HL-60 (cell line): ENCODE results near the gene SSMEM1.

Experiments
- DNase-seq, 2 experiments: peaks; one replicate each; pipeline ENCODE4 v3.0.0-alpha.2; 2010 to 2020; ENCODE audit warnings: low read depth in 1 of 2, low spot score in 1 of 2
- H3K27ac ChIP-seq: fragments of 250-450 bp; sonication (Bioruptor Pico); replicated peaks from 2 replicates; pipeline ENCODE4 v1.5.1; 2020; ENCODE audit warnings: mild to moderate bottlenecking, moderate library complexity
- H3K27me3 ChIP-seq: fragments of 250-450 bp; sonication (Bioruptor Pico); 2 replicates; pipeline ENCODE4 v1.5.1; 2021; ENCODE audit warnings: mild to moderate bottlenecking, moderate library complexity; ENCODE audit not compliant: insufficient read depth, poor library complexity, severe bottlenecking
- H3K4me3 ChIP-seq: replicated peaks from 2 replicates; pipeline ENCODE4 v1.5.1; 2011; ENCODE audit warnings: mild to moderate bottlenecking, control low read depth, low read length; ENCODE audit not compliant: insufficient read depth
- GABPA ChIP-seq: IDR thresholded peaks from 2 replicates; pipeline ENCODE4 v1.6.1; 2012; ENCODE audit warnings: low read depth
- POLR2AphosphoS5 ChIP-seq: IDR thresholded peaks from 2 replicates; pipeline ENCODE4 v1.6.1; 2012; ENCODE audit warnings: low read depth
- SPI1 ChIP-seq: IDR thresholded peaks from 2 replicates; pipeline ENCODE4 v1.6.1; 2012; ENCODE audit warnings: low read depth, mild to moderate bottlenecking, borderline replicate concordance
- TF ChIP-seq, protein P1 (sequence below): IDR thresholded peaks from 2 replicates; pipeline ENCODE4 v1.6.1; 2012; ENCODE audit warnings: low read depth; ENCODE audit not compliant: insufficient replicate concordance
- TF ChIP-seq, protein P2 (sequence below): IDR thresholded peaks from one replicate; pipeline ENCODE4 v1.5.1; 2011; ENCODE audit warnings: low read length, control low read depth, inconsistent platforms; ENCODE audit not compliant: insufficient read depth

Gene SSMEM1

DNA sequence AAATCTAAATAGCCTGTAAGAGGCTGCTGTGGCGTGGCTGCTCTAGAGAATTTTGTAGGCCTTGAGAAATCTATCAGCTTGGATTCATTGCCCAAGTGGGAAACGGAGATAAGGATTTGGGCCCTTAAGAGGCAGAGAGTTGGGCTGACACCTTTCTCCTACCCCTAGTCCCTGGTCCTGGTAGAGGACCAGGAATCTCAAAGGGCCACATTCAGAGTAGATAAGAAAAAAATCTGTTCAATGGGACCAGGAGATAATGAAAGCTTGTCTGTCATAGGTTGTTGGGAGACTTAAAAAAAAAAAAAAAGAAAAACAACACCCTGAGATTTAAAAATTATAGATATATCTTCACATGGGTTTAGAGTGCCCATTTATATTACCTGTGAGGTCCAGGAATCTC lies 20.3 kb upstream of the SSMEM1 start:
- DNase-seq = no peak
- TF ChIP-seq, protein P1, sequence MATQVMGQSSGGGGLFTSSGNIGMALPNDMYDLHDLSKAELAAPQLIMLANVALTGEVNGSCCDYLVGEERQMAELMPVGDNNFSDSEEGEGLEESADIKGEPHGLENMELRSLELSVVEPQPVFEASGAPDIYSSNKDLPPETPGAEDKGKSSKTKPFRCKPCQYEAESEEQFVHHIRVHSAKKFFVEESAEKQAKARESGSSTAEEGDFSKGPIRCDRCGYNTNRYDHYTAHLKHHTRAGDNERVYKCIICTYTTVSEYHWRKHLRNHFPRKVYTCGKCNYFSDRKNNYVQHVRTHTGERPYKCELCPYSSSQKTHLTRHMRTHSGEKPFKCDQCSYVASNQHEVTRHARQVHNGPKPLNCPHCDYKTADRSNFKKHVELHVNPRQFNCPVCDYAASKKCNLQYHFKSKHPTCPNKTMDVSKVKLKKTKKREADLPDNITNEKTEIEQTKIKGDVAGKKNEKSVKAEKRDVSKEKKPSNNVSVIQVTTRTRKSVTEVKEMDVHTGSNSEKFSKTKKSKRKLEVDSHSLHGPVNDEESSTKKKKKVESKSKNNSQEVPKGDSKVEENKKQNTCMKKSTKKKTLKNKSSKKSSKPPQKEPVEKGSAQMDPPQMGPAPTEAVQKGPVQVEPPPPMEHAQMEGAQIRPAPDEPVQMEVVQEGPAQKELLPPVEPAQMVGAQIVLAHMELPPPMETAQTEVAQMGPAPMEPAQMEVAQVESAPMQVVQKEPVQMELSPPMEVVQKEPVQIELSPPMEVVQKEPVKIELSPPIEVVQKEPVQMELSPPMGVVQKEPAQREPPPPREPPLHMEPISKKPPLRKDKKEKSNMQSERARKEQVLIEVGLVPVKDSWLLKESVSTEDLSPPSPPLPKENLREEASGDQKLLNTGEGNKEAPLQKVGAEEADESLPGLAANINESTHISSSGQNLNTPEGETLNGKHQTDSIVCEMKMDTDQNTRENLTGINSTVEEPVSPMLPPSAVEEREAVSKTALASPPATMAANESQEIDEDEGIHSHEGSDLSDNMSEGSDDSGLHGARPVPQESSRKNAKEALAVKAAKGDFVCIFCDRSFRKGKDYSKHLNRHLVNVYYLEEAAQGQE = no peak
- TF ChIP-seq GABPA = no peak
- no peak for TF ChIP-seq SPI1
- no peak for TF ChIP-seq POLR2AphosphoS5
- TF ChIP-seq, protein P2, sequence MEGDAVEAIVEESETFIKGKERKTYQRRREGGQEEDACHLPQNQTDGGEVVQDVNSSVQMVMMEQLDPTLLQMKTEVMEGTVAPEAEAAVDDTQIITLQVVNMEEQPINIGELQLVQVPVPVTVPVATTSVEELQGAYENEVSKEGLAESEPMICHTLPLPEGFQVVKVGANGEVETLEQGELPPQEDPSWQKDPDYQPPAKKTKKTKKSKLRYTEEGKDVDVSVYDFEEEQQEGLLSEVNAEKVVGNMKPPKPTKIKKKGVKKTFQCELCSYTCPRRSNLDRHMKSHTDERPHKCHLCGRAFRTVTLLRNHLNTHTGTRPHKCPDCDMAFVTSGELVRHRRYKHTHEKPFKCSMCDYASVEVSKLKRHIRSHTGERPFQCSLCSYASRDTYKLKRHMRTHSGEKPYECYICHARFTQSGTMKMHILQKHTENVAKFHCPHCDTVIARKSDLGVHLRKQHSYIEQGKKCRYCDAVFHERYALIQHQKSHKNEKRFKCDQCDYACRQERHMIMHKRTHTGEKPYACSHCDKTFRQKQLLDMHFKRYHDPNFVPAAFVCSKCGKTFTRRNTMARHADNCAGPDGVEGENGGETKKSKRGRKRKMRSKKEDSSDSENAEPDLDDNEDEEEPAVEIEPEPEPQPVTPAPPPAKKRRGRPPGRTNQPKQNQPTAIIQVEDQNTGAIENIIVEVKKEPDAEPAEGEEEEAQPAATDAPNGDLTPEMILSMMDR = no peak
- Histone ChIP-seq H3K27ac (no peak overlapping the region), H3K4me3 (no peak overlapping the region), H3K27me3 (no peaks in the 10 kb centered on the region)

DNA sequence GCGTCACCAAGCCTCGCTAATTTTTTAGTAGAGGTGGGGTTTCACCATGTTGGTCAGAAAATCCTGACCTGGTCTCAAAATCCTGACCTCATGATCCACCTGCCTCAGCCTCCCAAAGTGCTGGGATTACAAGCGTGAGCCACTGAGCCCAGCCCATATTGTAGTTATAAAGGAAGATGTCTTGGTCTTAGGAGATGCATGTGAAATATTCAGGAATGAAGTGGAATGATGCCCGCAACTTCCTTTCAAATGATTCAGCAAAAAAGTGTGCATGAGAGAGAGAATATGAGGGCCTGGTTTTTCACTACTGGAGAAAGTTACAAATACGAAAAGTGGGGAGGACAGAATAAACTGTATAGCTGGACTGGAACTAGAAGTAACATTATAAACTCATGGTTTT lies 18.3 kb upstream of the SSMEM1 start:
- Histone ChIP-seq H3K27me3 (no peaks in the 10 kb centered on the region), H3K4me3 (no peak overlapping the region), H3K27ac (no peak overlapping the region)
- no peak for TF ChIP-seq SPI1
- no peak for DNase-seq

DNA sequence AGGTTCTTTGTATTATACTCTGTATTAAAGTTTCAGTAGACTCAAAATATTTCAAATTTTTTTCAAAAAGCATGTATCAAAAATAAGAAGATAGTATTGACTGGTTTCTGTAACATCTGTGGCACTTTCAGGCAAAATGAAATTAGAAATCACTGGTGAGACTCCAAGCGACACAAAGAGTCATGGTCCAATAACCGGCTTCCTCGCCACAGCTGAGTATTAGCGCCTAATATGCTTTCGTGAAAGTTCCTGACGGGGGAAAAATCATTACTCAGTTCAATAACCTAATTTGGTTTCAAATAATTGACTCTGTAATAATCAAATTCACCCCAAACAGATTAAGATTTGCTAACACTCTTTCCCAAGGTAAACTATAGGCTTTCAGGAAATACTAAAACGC lies 15.9 kb upstream of the SSMEM1 start:
- Histone ChIP-seq H3K27me3 (no peaks in the 10 kb centered on the region), H3K27ac (no peak overlapping the region), H3K4me3 (no peak overlapping the region)
- no peak for TF ChIP-seq SPI1
- TF ChIP-seq POLR2AphosphoS5 = no peak
- DNase-seq = no peak

DNA sequence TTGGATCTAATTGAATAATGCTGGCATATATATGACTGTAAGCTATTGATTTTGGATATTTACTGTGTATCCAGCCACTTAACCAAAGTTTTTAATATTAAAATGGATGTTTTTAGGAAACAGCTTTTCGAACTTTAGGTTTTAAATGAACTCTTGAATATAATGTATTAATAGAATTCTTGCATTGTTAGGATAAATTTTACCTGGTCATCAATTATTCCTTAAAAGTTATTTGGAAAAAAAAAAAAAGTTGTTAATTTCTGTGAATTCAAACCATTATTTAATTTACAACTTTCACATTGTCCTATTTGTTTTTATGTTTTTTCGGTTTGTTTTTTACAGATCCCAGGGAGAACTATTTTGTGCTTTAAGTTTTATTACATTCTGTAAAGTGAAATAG lies 12.3 kb upstream of the SSMEM1 start:
- H3K27me3 ChIP-seq = no peaks in the 10 kb centered on the region

More for the DNA sequence above, 12.3 kb upstream of the SSMEM1 start:
- TF ChIP-seq GABPA (no peak), POLR2AphosphoS5 (no peak), SPI1 (no peak)
- TF ChIP-seq, protein P1 = no peak
- TF ChIP-seq, protein P2 = no peak
- no peak for DNase-seq
- Histone ChIP-seq H3K27ac (no peak overlapping the region), H3K4me3 (no peak overlapping the region)
